GM19455 (cell line): ENCODE measurements around the gene WDR47.

Experiments used
- ATAC-seq: cut with Tn5 transposase; IDR thresholded peaks from one replicate; pipeline ENCODE4 v1.9.1; 2021; ENCODE audit not compliant: unreplicated experiment

Gene WDR47

DNA sequence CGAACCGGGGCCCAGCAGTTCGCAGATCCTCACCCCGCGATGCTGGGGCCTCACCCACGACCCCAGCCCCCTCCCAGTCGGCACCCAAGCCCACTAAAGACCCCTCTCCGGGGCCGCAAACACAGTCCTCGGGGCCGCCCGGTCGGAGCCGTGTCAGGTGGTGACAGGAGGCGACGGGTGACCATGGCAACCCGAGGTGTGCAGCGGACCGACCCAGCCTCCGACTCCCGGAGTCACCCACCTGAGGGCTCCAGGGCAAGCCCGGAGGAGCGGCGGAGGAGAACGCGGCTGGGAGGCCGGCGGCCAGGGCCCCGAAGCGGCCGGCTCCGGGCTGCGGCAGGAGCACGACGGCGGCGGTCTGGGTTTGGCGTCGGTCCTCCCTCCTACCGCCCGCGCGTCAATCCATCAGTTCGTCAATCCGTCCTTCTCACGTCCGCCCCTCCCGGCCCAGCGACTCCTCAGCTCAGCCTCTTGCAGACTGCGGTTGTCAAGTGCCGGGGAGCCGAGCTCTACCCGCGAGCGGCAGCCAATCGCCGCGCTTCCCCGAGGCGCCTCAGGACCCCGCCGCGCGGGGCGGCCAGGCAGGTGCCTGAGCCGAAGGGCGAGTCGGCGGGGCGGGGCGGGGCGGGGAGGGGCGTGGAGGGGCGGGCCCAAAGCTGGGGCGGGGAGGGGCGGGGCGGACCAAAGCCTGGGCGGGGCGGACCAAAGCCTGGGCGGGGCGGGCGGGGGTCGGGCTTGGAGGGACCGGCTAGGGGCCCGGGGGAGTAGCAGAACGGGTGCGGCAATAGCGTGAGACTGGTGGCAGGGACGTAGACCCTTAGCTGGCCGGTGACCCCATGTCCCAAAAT is at the start of gene WDR47:
WDR47 (minus strand) TSS at position 482 of the 848 bp plus-strand sequence. CDS start 18,590 bp downstream, outside the sequence.
- peak; percentile 95 for ATAC-seq

DNA sequence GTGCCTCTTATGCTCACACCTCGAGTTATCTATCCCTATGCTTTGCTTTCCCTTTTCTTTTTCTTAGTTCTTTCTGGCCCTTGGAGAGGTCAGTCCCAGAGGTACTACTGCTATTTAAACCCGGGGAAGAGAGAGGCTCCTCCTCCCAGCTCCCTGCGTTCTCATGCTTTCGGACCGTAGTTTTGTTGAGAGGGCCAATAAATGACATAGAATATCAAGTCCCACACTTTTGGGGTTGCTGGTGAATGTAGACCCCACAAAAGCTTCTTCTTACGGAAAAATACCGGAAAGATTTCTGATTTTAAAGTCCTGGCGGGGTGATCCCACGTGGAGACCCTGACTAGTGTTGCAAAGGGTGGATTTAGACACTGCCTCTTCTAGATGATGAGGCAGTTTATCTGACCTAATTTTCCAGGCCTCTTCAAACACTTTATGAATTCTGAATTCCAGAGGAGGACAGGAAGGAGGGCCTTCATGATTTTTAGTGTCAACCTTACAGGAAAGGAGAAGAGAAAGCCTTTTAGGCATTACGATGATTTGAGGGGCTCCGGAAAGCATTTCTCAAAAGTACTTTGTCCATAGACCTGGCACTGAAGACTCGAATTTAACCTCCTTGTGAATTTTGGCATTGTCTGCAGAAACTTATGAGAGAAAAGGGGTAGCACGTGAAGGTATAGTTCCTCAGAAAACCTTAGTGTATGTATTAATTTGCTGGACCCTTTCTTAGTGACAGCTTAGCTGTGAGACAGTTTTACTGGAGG is 49.4 kb upstream of the WDR47 start:
- ATAC-seq: peak; percentile 47

DNA sequence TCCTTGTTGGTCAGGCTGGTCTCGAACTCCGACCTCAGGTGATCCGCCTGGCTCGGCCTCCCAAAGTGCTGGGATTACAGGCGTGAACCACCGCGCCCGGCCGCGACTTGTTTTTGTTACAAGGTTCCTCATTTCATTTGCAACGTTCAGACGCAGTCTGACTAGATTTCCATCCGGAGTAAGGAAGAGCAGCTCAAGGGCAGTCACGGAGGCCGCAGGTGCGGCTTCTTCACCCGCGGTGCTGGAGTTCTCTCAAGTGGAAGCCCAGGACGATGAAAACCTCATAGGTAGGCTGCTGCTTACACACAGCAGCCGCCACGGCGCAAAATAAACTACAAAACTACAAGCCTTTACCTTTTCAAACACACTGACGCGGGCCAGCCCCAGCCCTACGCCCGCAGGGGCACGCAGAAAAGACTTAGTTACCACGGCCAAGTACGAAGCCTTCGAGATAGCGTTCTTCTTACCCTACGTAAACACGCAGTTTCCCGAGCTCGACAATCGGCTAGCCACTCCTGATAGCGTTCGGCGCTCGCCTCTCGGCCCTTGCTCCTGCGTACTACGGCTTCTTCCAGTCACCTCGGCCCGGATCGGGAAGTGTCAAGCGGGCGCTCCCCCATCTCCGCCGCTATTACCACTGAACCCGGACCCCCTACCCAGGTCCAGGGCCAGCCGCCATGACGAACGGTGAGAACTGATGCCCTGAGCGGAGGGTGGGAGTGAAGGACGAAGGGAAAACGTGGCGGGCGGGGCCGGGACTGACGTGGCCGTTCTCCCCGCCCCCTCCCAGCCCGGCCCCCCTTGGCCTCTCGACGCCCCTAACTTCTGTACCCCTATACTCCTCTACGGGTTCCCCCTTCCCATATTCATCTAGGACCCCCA is 48.5 kb upstream of the WDR47 start, which contains the start of gene TMEM167B:
TMEM167B (plus strand) TSS at position 569 of the 882 bp plus-strand sequence; CDS start at position 678, 109 bp downstream.
- ATAC-seq: peak; percentile 94

DNA sequence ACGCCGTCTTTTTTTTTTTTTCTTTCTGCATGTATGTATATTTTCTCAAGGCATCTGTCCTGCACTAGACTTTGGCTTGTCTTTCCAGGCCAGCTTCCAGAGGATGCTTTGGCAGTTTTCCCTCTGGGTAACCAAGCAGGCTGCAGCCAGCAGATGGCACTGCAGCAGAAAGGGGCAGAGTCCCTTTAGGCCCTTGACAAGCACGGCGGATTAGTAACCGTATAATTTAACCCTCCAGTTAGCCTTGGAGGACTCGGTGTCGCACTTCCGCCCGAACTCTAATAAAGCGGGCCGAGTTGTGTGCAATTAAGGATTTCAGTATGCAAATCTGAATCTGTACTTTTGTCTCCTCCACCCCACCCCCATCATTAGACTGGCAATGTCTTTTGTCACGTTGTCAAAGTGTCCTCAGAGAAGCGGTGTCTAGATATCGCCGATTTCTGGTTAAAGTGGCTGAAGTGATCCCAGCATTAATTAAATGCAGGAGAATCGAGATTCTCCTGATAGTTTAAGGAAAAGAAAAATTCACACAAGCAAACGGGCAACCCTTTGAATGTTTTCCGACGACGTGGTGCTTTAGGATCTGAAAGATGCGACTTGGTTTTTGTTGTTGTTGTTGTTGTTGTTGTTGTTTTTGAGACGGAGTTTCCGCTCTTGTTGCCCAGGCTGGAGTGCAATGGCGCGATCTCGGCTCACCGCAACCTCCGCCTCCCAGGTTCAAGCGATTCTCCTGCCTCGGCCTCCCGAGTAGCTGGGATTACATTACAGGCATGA is 47.5 kb upstream of the WDR47 start:
- no peak for ATAC-seq

DNA sequence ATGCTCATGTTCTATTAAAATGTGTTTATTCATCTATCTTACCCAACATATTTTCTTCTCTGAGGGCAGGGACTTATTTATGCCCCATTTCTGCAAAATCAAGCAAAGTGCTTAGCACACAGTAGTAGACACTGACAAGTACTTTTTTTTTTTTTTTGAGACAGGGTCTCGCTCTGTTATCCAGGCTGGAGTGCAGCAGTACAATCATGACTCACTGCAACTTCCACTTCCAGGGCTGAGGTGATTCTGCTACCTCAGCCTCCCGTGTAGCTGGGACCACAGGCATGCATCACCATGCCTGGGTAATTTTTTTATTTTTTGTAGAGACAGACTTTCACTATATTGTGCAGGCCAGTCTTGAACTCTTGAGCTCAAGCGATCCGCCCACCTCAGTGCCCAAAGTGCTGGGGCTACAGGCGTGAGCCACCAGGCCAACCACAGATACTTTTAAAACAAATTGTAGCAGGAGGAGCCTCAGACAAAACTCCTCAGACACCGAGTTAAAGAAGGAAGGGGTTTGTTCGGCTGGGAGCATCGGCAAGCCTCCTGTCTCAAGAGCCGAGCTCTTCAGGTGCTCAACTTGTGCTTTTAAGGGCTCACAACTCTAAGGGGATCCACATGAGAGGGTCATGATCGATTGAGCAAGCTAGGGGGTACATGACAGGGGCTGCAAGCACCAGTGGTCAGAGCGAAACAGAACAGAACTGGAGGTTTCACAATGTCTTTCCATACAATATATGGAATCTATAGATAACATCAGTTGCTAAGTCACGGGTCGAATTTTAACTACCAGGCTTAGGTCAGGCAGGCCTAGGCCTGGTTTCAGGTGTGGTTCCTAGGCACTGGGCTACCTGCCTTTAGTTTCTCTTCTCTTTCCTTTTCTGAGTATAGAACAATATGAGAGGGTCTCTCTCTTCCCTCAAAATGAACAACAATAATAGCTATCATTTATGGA is 42.9 kb upstream of the WDR47 start:
- ATAC-seq: no peak

DNA sequence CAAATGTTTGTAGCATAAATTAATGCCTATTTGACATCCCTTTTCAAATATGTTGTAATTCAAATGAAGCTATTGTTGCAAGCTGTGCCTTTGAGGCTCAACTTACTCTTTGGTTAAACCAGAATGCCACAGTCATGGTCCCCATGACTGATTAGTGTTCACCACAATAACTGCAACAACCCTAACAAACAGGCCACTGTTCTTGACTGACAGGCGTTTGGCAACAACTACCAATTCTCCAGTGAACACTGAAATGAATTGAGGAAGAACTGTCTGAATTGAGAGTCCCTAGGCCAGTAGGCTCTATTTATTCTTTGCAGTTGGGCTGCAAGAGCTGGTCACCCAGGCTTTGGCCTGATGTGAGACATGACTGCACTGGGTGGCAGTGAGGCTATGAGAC is 42.0 kb upstream of the WDR47 start:
- no peak for ATAC-seq

DNA sequence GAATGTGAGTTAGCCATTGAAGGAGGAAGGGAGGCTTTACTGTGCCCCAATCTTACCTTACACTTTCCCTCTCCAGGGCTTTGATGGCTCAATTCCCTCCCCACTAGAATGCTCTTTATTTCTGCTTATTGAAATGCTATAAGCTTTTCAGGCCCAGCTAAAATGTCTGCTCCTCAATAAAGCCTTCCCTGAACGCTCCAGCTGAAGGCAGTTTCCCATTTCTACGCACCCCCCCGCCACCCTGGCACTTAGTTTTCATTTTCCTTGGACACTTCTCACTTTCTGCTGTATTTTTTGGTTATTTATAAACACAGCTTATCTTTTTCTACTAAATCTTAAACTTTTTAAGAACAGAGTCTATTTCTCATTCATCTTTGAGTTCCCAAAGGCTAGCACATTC is 41.6 kb upstream of the WDR47 start:
- no peak for ATAC-seq

DNA sequence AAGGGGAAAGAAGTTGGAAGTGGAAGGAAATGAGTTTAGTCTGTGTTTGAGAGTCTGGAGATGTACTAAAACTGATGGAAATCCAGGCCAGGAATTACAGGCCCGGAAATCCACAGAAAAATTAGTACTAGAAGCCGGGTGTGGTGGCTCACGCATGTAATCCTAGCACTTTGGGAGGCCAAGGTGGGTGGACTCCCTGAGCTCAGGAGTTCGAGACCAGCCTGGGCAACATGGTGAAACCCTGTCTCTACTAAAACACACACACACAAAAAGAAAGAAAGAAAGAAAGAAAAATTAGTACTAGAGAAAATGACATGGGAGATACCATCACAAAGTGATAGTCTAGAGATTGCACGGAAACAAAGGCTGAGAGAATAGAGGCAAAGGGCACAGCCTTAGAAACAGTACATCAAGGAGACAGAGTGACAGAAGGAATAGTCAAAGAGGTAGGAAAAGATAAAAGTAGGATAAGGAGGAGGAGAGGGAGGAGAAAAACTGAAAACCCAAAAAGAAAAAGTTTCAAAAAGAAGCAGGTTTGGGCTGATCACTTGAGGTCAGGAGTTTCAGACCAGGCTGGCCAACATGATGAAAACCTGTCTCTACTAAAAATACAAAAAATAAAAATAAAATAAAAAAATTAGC is 38.7 kb upstream of the WDR47 start:
- ATAC-seq: no peak

DNA sequence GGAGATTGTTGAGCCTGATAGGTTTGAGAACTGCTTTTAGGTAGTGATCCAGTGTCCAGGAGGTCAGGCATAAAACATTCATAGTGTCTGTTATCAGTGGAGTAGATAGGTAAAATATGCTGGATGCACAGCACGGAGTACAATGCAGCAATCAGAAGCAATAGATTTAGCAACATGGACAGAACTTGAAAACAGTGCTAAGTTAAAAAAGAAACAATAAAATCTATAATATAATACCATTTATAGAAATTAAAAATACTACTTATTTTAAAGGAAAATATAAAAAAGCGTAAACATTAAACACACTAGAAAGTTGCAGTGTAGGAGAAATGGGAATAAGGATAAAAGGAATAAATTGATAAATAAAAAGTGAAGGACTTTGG is 37.3 kb upstream of the WDR47 start:
- no peak for ATAC-seq

DNA sequence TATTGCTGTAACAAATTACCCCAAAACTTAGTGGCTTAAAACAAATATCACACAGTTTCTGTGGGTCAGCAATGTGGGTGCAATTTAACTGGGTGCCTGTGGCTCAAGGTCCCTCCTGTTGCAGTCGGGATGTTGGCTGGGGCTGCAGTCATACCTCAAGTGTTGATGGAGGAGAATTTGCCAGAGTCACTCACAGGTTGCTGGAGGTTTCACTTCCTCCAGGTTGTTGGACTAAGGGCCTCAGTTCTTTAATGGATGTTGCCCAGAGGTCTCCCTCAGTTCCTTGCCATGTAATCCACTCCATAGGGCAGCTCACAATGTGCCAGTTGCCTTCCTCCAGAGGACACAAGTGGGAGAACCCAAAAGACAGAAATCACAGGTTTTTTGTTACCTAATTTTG is 36.4 kb upstream of the WDR47 start:
- no peak for ATAC-seq

DNA sequence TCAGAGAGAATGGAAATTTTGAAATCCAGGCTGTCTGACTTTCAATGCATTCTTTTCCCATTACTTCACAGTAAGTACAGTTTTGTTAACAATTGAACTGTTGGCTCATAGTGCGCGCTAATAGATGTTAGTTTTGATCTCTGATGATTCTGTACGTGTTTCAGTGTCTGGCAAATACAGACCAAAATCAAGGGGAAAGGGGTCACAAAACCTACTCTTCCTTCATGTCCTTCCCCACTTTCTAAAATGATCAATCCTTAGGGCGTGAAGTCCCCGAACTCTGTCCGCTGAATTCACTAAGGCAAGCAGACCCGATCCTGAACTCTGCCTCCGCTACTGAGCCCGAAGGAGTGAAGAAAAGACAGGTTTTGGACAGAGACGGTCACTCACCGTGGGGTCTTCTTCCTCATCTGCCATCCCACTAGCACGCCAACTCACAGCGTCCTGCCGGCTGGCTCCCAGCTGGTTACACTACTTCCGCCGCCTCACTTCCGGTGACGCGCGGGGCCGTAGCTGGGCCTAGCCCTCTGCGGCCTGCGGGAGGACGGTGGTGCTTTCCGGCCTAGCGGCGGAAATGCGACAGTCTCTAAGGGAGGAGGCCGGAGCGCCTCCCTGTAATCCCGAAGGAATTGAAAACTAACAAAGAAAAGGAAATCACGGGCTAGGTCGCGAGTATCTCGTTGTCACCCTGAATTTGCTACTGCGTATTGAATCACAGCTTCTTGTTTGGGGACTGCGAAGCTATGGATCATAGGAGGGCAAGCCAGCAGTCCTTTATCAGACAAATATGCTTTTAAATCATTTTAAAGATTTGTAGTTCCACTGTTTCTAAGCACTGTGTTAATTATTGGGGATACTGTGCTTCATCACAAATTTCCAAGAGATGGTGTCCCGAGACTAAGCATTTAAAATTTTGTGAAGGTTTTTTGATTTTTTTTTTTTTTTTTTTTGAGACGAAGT is 33.9 kb upstream of the WDR47 start, which contains the start of gene TAF13:
TAF13 (minus strand) TSS at position 473 of the 960 bp plus-strand sequence; CDS start at position 417, 56 bp downstream.
- ATAC-seq: peak; percentile 97

DNA sequence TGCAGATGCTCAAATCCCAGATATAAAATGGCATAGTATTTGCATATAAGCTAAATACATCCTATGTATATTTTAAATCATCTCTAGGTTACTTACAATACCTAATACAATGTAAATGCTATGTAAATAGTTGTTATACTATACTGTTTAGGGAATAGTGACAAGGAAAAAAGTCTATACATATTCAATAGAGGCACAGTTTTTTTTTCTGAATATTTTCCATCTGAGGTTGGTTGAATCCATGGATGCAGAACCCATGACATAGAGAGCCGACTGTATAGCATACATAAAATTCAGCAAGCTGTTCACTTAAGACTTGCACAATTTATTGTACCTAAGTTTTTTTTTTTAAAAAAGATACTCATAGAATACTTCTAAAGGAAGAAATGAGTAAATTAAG is 27.4 kb upstream of the WDR47 start:
- ATAC-seq: no peak

DNA sequence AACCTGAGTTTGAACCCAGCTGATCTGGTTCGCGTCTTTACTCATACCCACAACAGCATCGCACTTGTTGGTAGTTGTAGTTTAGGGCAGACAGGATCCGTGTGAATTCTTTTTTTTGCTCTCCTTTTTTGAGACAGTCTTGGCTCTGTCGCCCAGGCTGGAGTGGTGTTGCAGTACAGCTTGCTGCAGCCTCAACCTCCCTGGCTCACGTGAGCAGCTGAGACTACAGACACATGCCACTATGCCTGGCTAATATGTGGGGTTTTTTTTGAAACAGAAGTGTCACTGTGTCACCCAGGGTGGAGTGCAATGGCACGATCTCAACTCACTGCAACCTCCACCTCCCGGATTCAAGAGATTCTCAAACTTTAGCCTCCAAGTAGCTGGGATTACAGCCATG is 26.0 kb upstream of the WDR47 start:
- no peak for ATAC-seq

DNA sequence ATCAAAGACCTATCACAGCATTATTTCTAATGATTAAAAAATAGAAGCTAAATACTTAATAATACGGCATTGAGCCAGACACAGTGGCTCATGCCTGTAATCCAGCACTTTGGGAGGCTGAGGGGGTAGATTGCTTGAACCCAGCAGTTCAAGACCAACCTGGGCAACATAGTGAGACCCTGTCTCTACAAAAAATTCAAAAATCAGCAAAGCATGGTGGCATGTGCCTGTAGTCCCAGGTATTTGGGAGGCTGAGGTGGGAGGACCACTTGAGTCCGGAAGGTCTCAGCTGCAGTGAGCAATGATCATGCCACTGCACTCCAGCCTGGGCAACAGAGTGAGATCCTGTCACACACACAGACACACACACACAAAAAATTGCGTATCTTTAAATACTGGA is 23.2 kb upstream of the WDR47 start:
- ATAC-seq: no peak

DNA sequence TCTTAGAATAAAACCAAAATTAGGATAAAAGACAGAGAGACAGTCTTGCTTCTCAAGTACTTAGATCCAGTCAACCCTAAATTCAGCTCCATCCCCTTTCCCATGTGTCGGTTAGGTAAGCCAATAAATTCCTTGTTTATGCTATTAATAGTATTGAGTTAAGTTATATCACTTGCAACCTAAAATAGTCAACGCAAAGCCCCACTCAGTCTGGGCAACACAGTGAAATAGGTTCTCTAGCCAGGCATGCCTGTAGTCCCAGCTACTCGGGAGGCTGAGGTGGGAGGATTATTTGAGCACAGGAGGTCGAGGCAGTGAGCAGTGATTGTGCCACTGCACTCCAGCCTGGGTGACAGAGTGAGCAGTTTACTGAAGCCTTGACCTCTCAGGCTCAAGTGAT is 19.3 kb upstream of the WDR47 start:
- ATAC-seq: no peak

DNA sequence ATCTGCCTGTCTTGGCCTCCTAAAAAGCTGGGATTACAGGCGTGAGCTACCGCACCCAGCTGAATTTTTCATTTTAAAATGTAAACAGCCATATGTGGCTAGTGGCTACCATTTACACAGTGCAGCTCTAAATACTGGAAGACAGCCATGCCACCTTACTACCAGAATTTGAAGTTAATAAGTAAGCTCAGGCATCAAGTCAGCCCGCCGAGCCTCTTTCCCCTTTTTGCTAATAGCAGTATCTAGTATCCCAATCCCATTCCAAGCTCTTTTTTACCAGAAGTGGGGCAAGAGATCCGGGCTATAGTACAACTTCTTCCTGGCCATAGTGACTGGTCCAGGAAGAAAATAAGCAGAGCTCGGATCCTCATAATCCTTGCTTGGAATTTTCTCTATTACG is 18.8 kb upstream of the WDR47 start:
- ATAC-seq: no peak

DNA sequence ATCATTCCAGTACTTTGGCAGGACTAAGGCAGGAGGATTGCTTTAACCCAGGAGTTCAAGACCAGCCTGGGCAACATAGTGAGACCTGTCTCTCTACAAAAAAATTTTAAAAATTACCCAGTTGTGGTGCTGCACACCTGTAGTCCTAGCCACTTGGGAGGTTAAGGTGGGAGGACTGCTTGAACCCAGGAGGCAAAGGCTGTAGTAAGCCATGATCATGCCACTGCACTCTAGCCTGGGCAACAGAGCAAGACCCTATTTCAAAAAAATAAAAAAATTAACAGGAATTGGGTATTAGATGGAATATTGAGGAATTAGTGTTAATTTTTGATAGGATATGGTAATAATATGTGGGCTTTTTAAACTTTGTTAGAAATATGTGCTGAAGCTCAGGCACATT is 17.1 kb upstream of the WDR47 start:
- no peak for ATAC-seq

DNA sequence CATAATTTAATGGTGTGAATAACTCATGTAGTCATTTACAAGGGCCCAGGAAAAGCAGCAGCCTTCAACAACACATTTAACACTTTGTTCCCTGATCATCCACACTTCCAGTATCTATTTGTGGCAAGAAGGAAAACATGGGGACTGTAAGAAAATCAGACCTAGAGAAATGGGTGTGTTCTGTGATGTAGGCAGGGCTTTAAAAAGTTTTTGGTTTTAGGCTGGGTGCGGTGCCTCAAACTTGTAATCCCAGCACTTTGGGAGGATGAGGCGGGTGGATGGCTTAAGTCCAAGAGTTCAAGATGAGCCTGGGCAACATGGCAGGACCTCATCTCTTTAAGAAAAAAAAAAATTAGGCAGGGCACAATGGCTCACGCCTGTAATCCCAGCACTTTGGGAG is 14.2 kb upstream of the WDR47 start:
- no peak for ATAC-seq
